H1 (cell line): Measurements from ENCODE around the gene LCN10. TPM values are rescaled to one million over a fixed set of nuclear protein-coding genes. Genes with fewer than 3 reads are reported as not detected.
"Not testable (repeated sequence)": the region's sequence is repeated elsewhere in the genome, so short reads cannot be mapped to it uniquely, and the experiment has no call there.

Experiments used
- CTCF ChIA-PET: fragments of 300-600 bp; sonication (Branson Sonifier 250); formaldehyde crosslinking; loops from one replicate; lab custom pipeline; 2021; ENCODE audit not compliant: partially characterized antibody; lab: Charles Lee
- POLR2A ChIA-PET: fragments of 300-600 bp; sonication (Branson Sonifier 250); formaldehyde crosslinking; loops from one replicate; lab custom pipeline; 2021; ENCODE audit warnings: inconsistent platforms; ENCODE audit not compliant: partially characterized antibody; lab: Charles Lee
- DNase-seq, 2 experiments: peaks; one replicate each; pipeline versions ENCODE4 v3.0.0 to v3.0.0-alpha.2; 2010 to 2022; ENCODE audit warnings: low spot score in 2 of 2, low read depth in 1 of 2, mixed read lengths in 1 of 2
- FAIRE-seq: peaks from 2 replicates; lab custom pipeline; 2011; peaks lifted over from hg19 to GRCh38; lab: Jason Lieb, UNC
- H2AFZ ChIP-seq: 2 replicates; pipeline ENCODE4 v1.8.1; 2012; ENCODE audit warnings: low read length, inconsistent platforms
- H2AK5ac ChIP-seq: 2 replicates; pipeline ENCODE4 v1.6.1; 2013; ENCODE audit warnings: low read depth, low read length
- H2BK120ac ChIP-seq: replicated peaks from 2 replicates; pipeline ENCODE3; 2013; ENCODE audit warnings: low read depth, low read length, inconsistent platforms
- H2BK12ac ChIP-seq: 2 replicates; pipeline ENCODE4 v1.6.1; 2013; ENCODE audit warnings: low read depth, low read length
- H2BK15ac ChIP-seq: 2 replicates; pipeline ENCODE4 v1.6.1; 2013; ENCODE audit warnings: low read length
- H2BK20ac ChIP-seq: 2 replicates; pipeline ENCODE4 v1.6.1; 2013; ENCODE audit warnings: low read length
- H2BK5ac ChIP-seq: 2 replicates; pipeline ENCODE4 v1.6.1; 2013; ENCODE audit warnings: low read depth, low read length
- H3K14ac ChIP-seq: 2 replicates; pipeline ENCODE4 v1.6.1; 2013; ENCODE audit warnings: inconsistent platforms; ENCODE audit not compliant: insufficient read length
- H3K18ac ChIP-seq: 2 replicates; pipeline ENCODE4 v1.6.1; 2013; ENCODE audit warnings: low read length; ENCODE audit errors: extremely low read depth
- H3K23ac ChIP-seq: 2 replicates; pipeline ENCODE4 v1.6.1; 2013; ENCODE audit warnings: inconsistent platforms; ENCODE audit not compliant: insufficient read length
- H3K23me2 ChIP-seq: 2 replicates; pipeline ENCODE4 v1.6.1; 2013; ENCODE audit warnings: low read depth, low read length
- H3K27ac ChIP-seq: 2 replicates; pipeline ENCODE4 v1.6.1; 2011; ENCODE audit warnings: low read depth, low read length, inconsistent platforms
- H3K27me3 ChIP-seq, 4 experiments: replicated peaks in 1 of 4; 1 replicate in 1 of 4; 2 replicates in 3 of 4; pipeline versions ENCODE4 v1.6.1 to v1.8.1; 2011 to 2013; ENCODE audit warnings: low read length in 3 of 4, mild to moderate bottlenecking in 3 of 4, inconsistent platforms in 2 of 4, mixed read lengths in 2 of 4, moderate library complexity in 1 of 4; ENCODE audit not compliant: control insufficient read depth in 3 of 4, insufficient read depth in 3 of 4; ENCODE audit errors: extremely low read depth in 1 of 4
- H3K36me3 ChIP-seq, 4 experiments: 2 replicates each; pipeline versions ENCODE4 v1.6.1 to v1.8.1; 2011 to 2013; ENCODE audit warnings: mild to moderate bottlenecking in 4 of 4, low read length in 3 of 4, moderate library complexity in 2 of 4, control low read depth in 1 of 4, inconsistent platforms in 1 of 4; ENCODE audit not compliant: insufficient read depth in 4 of 4, control insufficient read depth in 2 of 4
- H3K4ac ChIP-seq: replicated peaks from 2 replicates; pipeline ENCODE3; 2013; ENCODE audit warnings: low read length, low read depth, mixed read lengths, inconsistent platforms; ENCODE audit not compliant: insufficient read length
- H3K4me1 ChIP-seq, 4 experiments: replicated peaks in 1 of 4; 1 replicate in 1 of 4; 2 replicates in 3 of 4; pipeline versions ENCODE4 v1.6.1 to v1.8.1; 2011 to 2013; ENCODE audit warnings: low read length in 3 of 4, inconsistent platforms in 2 of 4, mixed read lengths in 1 of 4; ENCODE audit not compliant: insufficient read depth in 4 of 4, control insufficient read depth in 3 of 4
- H3K4me2 ChIP-seq, 2 experiments: 2 replicates each; pipeline versions ENCODE4 v1.6.1 to v1.8.1; 2011 to 2013; ENCODE audit warnings: low read depth in 2 of 2, low read length in 2 of 2, control low read depth in 1 of 2, inconsistent platforms in 1 of 2, mild to moderate bottlenecking in 1 of 2; ENCODE audit not compliant: insufficient read depth in 1 of 2
- H3K4me3 ChIP-seq, 4 experiments: fragments of 200-600, 300-600 bp in 1 of 4; sonication (generic), shearing (Covaris generic), sonication (Bioruptor Twin) in 1 of 4; 2 replicates each; pipeline versions ENCODE4 v1.5.1 to v1.8.1; 2011 to 2016; ENCODE audit warnings: low read length in 4 of 4, low read depth in 3 of 4, control low read depth in 2 of 4, inconsistent platforms in 2 of 4, mild to moderate bottlenecking in 2 of 4, mixed read lengths in 1 of 4, moderate library complexity in 1 of 4; ENCODE audit not compliant: insufficient read depth in 2 of 4; ENCODE audit errors: extremely low read depth in 1 of 4
- H3K56ac ChIP-seq: replicated peaks from 2 replicates; pipeline ENCODE3; 2013; ENCODE audit warnings: low read depth, mild to moderate bottlenecking, mixed read lengths, low read length, inconsistent platforms; ENCODE audit not compliant: insufficient read length
- H3K79me1 ChIP-seq: 2 replicates; pipeline ENCODE4 v1.6.1; 2013; ENCODE audit warnings: low read depth, low read length, control low read depth
- H3K79me2 ChIP-seq, 2 experiments: 2 replicates each; pipeline versions ENCODE4 v1.6.1 to v1.8.1; 2012 to 2013; ENCODE audit warnings: low read length in 2 of 2, mild to moderate bottlenecking in 2 of 2, inconsistent platforms in 1 of 2; ENCODE audit not compliant: insufficient read depth in 2 of 2, control insufficient read depth in 1 of 2
- H3K9ac ChIP-seq, 4 experiments: replicated peaks in 1 of 4; 1 replicate in 1 of 4; 2 replicates in 3 of 4; pipeline versions ENCODE4 v1.6.1 to v1.8.1; 2011 to 2013; ENCODE audit warnings: low read depth in 3 of 4, low read length in 3 of 4, control low read depth in 2 of 4, mild to moderate bottlenecking in 2 of 4, moderate library complexity in 2 of 4, inconsistent platforms in 1 of 4; ENCODE audit errors: extremely low read depth in 1 of 4
- H3K9me3 ChIP-seq, 2 experiments: 2 replicates each; pipeline versions ENCODE4 v1.6.1 to v1.8.1; 2012 to 2013; ENCODE audit warnings: mild to moderate bottlenecking in 2 of 2, moderate library complexity in 2 of 2, control low read depth in 1 of 2, inconsistent platforms in 1 of 2, low read depth in 1 of 2, low read length in 1 of 2, mixed read lengths in 1 of 2; ENCODE audit not compliant: insufficient read depth in 2 of 2
- H4K20me1 ChIP-seq, 2 experiments: replicated peaks in 1 of 2; 2 replicates each; pipeline versions ENCODE3 to v1.8.1; 2011 to 2013; ENCODE audit warnings: inconsistent platforms in 2 of 2, low read length in 2 of 2, mild to moderate bottlenecking in 1 of 2; ENCODE audit not compliant: insufficient read depth in 2 of 2, control insufficient read depth in 1 of 2
- H4K5ac ChIP-seq: 2 replicates; pipeline ENCODE4 v1.6.1; 2013; ENCODE audit warnings: low read length, low read depth, mixed read lengths, inconsistent platforms; ENCODE audit not compliant: insufficient read length
- H4K8ac ChIP-seq: 2 replicates; pipeline ENCODE4 v1.8.0; 2013; ENCODE audit warnings: mild to moderate bottlenecking, moderate library complexity, low read length, inconsistent platforms; ENCODE audit not compliant: insufficient read depth; ENCODE audit errors: extremely low read depth
- H4K91ac ChIP-seq: replicated peaks from 2 replicates; pipeline ENCODE3; 2013; ENCODE audit warnings: low read length, mixed read lengths, inconsistent platforms; ENCODE audit not compliant: insufficient read length
- WGBS, 2 experiments: shearing (Covaris generic) in 1 of 2; methylation state at CpG; one replicate each; pipeline versions ENCODE4 v1.1.6 to v1.1.7; 2013 to 2015; ENCODE audit warnings: low lambda C conversion rate in 2 of 2, mixed read lengths in 2 of 2, inconsistent platforms in 1 of 2, low coverage in 1 of 2, missing lambda C conversion rate in 1 of 2; ENCODE audit not compliant: insufficient replicate concordance in 2 of 2, insufficient coverage in 1 of 2, insufficient read length in 1 of 2; ENCODE audit errors: extremely low coverage in 1 of 2, missing lambda C conversion rate in 1 of 2; 5-methylcytosine and 5-hydroxymethylcytosine counted together
- polyA plus RNA-seq, 7 experiments: library from polyadenylated mRNA; depleted of rRNA in 3 of 7; stranded (reverse) in 5 of 7; unstranded in 2 of 7; fragments of >200 nt in 5 of 7; fragments of 200-250 nt in 2 of 7; gene quantifications; 1 replicate in 5 of 7; 2 replicates in 1 of 7; 4 replicates in 1 of 7; pipeline versions ENCODE4 v1.2.1 to v1.2.3, GENCODE V29; 2011 to 2013; ENCODE audit warnings: missing spikeins in 2 of 7, mixed read lengths in 2 of 7
- total RNA-seq: library from RNA; stranded (reverse); fragmentation: NEBNext Ultra II Directional; extraction: Animal tissue kit (Norgen Biotek cat#: 25700); gene quantifications from 2 replicates; pipeline ENCODE4 v1.2.1, GENCODE V29; 2021

Gene LCN10
- total and polyA plus RNA-seq, 2 of the 8 experiments (the other 6 are each of a cell fraction or from before 2014, with no cell fraction given) = 2.6 to 2.8 TPM

DNA sequence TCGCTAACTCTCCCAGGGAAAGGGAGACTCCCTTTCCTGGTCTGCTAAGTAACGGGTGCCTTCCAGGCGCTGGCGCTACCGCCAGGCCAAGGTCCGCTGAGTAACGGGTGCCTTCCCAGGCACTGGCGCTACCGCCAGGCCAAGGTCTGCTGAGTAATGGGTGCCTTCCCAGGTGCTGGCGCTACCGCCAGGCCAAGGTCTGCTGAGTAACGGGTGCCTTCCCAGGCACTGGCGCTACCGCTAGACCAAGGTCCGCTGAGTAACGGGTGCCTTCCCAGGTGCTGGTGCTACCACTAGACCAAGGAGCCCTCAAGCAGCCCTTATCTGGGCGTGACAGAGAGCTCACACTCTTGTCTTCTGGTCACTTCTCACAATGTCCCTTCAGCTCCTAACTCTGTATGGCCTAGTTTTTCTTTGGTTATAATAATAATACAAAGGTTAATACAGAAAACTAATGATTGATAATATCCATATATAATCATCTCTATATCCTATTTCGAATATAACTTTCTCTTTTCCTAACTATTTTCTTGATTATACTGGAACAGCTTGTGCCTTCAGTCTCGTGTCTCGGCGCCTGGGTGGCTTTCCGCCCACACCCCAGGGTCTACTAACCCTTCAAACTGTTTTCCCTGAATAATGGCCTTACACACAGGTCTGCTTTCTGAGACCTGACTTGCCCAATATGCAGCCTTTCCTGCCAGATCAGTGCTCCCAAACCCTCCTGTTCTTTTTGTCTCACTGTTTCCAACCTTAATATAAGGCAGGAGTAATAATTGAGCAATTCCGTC is 43.0 kb upstream of the LCN10 start:
- H2BK120ac ChIP-seq, DNase-seq, H4K8ac ChIP-seq, H2BK12ac ChIP-seq, H3K4me2 ChIP-seq, H3K4me3 ChIP-seq, H3K79me1 ChIP-seq, H3K36me3 ChIP-seq, H4K91ac ChIP-seq, H3K9me3 ChIP-seq, H3K14ac ChIP-seq, H3K23me2 ChIP-seq, H3K9ac ChIP-seq, H3K79me2 ChIP-seq, H2BK15ac ChIP-seq, H2AK5ac ChIP-seq, H4K5ac ChIP-seq, H4K20me1 ChIP-seq, H3K4ac ChIP-seq, H3K18ac ChIP-seq, H3K23ac ChIP-seq, H3K27ac ChIP-seq, H2BK5ac ChIP-seq, POLR2A ChIA-PET, H2AFZ ChIP-seq, H3K27me3 ChIP-seq, FAIRE-seq, H3K4me1 ChIP-seq, H2BK20ac ChIP-seq, H3K56ac ChIP-seq: not testable (repeated sequence)
- 88% methylated on average over 23 of the region's 23 CpGs; no CpG with 5 or more reads in 1 of the 2 experiments for WGBS, 2 experiments
- CTCF ChIA-PET = interaction anchor here (0.6 to 4.3 kb wide), 10 partner anchors 9 to 261 kb away, joined by 3 to 37 read pairs (median 4); partner anchors contain the start of genes LCN8 and NPDC1
